Measurements from ENCODE around the gene NR5A1. TPM values are rescaled to one million over a fixed set of nuclear protein-coding genes. Genes with fewer than 3 reads are reported as not detected.

The NR5A1 gene
- total and polyA plus RNA-seq, 2 of the 13 experiments (the other 11 are each of a cell fraction or from before 2014, with no cell fraction given), result 28.9 to 44.7 TPM

DNA sequence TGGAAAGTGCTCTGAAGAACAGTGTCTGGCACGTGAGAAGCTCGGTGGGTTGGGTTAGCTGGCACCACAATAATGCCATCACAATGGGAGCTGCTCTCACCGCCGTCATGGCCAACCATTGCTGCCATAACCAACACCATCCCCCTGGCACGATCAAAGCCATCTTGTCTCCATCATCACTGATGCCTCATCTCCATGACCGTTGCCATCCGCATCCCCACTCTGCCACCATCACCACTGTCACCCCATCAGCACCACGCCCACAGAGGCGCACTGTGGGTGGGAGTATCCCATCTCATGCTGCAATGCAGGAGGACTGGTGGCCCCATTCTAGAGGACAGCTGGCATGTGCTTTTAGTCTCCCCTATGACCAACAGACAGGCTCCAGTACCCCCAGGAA is 23.7 kb downstream of the NR5A1 start:
- Histone ChIP-seq H2AFZ (ENCODE audit: low read length) (no peak overlapping the region), H3K27ac (ENCODE audit: extremely low read length, insufficient read depth, low read length) (no peak overlapping the region), H3K4me2 (ENCODE audit: low read depth, low read length) (no peak overlapping the region), H4K20me1 (ENCODE audit: insufficient read depth, low read length) (no peaks in the 10 kb centered on the region), H3K9me3 (ENCODE audit: low read length) (no peaks in the 10 kb centered on the region), H3K27me3 (ENCODE audit: control insufficient read depth in 1 of 2, insufficient read depth in 2 of 2, low read length in 2 of 2) (peaks cover 3 to 6% of the 10 kb centered on the region in 2 experiments; a peak in 4 of 5 replicates), H3K79me2 (ENCODE audit: insufficient read depth, low read length) (no peaks in the 10 kb centered on the region), H3K4me1 (ENCODE audit: insufficient read depth, low read length) (peaks cover 15% of the 10 kb centered on the region), H3K36me3 (replicated peaks in 1 of 2; ENCODE audit: control insufficient read depth in 1 of 2, insufficient read depth in 2 of 2, low read length in 2 of 2) (no peaks in the 10 kb centered on the region; a peak in 2 of 5 replicates), H3K9ac (ENCODE audit: insufficient read depth, low read depth, low read length) (no peak overlapping the region), H3K4me3 (replicated peaks in 1 of 3; ENCODE audit: insufficient read depth in 1 of 3, low read depth in 2 of 3, low read length in 3 of 3) (no peak overlapping the region)
- intact Hi-C loops (cut with micrococcal nuclease; ENCODE audit: unreplicated experiment), result no loop called here
- FAIRE-seq, result no peak
- ChIA-PET CTCF (ENCODE audit: low intra/inter-chr PET ratio, low total read pairs) (no interaction called here), POLR2A (no interaction called here)
- ATAC-seq, result no peak
- TF ChIP-seq POLR2A (IDR thresholded peaks at IDR 0.05; ENCODE audit: insufficient read depth in 1 of 2, low read depth in 2 of 2, low read length in 2 of 2) (0 out of 4 replicates have a peak, but pooled peaks of 1 of the 2 experiments have one; percentile 29), ERF (CRISPR knock-in tag; IDR thresholded peaks at IDR 0.05) (no peak)
- in situ Hi-C loops (cut with HindIII; ENCODE audit: extremely low pct_ligation_motif_present, low pct_unique_long_range_greater_than_20kb), result no loop called here
- DNase-seq (ENCODE audit: low spot score), result no peak
- WGBS (ENCODE audit: low lambda C conversion rate), result 93% methylated on average over 9 of the region's 9 CpGs
- no TSS peak for BruUV-seq (replicated peaks)

DNA sequence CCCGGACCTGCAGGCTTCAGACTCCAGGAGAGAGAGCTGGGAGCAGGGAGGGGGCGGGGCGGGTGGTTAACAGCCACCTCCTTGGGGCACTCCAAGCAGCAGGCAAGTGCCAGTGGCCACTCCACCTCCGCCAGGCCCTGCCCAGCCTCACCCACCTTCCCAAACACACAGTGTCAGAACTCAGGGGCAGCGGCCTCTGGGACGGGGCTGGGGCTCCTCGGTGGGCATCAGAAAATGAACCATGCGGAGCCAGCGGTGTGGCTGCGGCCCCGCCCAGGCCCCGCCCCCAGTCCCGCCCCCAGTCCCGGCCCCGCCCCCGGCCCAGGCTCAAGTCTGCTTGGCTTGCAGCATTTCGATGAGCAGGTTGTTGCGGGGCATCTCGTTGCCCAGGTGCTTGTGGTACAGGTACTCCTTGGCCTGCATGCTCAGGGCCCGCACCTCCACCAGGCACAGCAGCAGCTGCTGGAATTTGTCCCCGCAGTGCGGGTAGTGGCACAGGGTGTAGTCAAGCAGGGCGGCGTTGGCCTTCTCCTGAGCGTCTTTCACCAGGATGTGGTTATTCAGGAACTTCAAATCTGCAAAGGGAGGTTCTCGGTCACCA is 24.7 kb downstream of the NR5A1 start:
- H3K79me2 ChIP-seq (ENCODE audit: insufficient read depth, low read length), result no peaks in the 10 kb centered on the region
- in situ Hi-C loops (cut with HindIII; ENCODE audit: extremely low pct_ligation_motif_present, low pct_unique_long_range_greater_than_20kb) (no loop called here), intact Hi-C loops (cut with micrococcal nuclease; ENCODE audit: unreplicated experiment) (no loop called here)
- ChIA-PET POLR2A (no interaction called here), CTCF (ENCODE audit: low intra/inter-chr PET ratio, low total read pairs) (no interaction called here)
- TF ChIP-seq ZNF430 (CRISPR knock-in tag; IDR thresholded peaks at IDR 0.05) (no peak), POLR2G (IDR thresholded peaks at IDR 0.05; ENCODE audit: low read depth, low read length) (0 out of 2 replicates have a peak, but pooled peaks have one; percentile 20), CREM (IDR thresholded peaks at IDR 0.05) (no peak), CREM (CRISPR knock-in tag; IDR thresholded peaks at IDR 0.05) (no peak), AGO2 (optimal IDR thresholded peaks at IDR 0.05; ENCODE audit: low read depth, low read length) (peak; percentile 33)
- WGBS (ENCODE audit: low lambda C conversion rate), result 100% methylated on average over 7 of the region's 26 CpGs
- H2AFZ ChIP-seq (ENCODE audit: low read length), result no peak overlapping the region
- DNase-seq (ENCODE audit: low spot score) (no peak), ATAC-seq (no peak), FAIRE-seq (no peak)
- peaks cover 4 to 12% of the 10 kb centered on the region in 2 experiments; a peak in 4 of 5 replicates for H3K27me3 ChIP-seq (ENCODE audit: control insufficient read depth in 1 of 2, insufficient read depth in 2 of 2, low read length in 2 of 2)
- no peak overlapping the region for H3K4me2 ChIP-seq (ENCODE audit: low read depth, low read length)
- H3K9me3 ChIP-seq (ENCODE audit: low read length), result no peaks in the 10 kb centered on the region
- no peaks in the 10 kb centered on the region; a peak in 1 of 5 replicates for H3K36me3 ChIP-seq (replicated peaks in 1 of 2; ENCODE audit: control insufficient read depth in 1 of 2, insufficient read depth in 2 of 2, low read length in 2 of 2)
- no peak overlapping the region for H3K27ac ChIP-seq (ENCODE audit: extremely low read length, insufficient read depth, low read length)
- no TSS peak for BruUV-seq (replicated peaks)
- H3K4me3 ChIP-seq (replicated peaks in 1 of 3; ENCODE audit: insufficient read depth in 1 of 3, low read depth in 2 of 3, low read length in 3 of 3), result no peak overlapping the region
- H4K20me1 ChIP-seq (ENCODE audit: insufficient read depth, low read length), result no peaks in the 10 kb centered on the region
- H3K4me1 ChIP-seq (ENCODE audit: insufficient read depth, low read length), result peaks cover 15% of the 10 kb centered on the region
- no peak overlapping the region for H3K9ac ChIP-seq (ENCODE audit: insufficient read depth, low read depth, low read length)
